ENCODE data around the gene MCC.

MCC gene

DNA sequence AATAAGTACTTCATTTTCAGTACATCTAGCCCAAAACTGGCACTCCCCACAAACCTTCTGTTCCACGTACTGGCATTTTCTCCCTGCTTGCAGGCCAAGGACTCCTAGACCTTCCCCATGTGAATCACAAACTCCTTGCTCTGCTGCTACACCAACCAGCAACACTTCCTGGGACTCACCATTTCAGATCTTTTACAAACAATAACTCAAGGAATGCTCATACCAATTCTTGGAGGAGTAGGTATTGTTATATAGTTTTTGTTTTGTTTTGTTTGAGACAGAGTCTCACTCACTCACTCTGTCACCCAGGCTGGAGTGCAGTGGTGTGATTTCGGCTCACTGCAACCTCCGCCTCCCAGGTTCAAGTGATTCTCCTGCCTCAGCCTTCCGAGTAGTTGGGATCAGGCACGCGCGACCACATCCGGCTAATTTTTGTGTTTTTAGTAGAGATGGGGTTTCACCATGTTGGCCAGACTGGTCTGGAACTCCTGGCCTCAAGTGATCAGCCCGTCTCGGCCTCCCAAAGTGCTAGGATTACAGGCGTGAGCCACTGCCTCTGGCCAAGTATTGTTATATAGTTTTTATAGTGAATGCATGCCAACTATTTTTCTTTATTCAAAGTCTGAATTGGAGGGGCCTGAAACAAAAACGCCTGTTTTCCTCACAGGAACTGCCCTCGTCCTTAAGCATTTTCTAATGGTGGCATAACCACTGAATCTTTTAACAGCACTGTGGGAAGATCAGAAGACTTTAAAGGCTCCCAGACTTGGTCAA, 264.2 kb downstream of the MCC start:
- no peak for DNase-seq (ENCODE audit: low read depth in 3 of 3)

- DNase-seq (ENCODE audit: low read depth in 3 of 3): no peak
These were observed 264.9 kb downstream of the MCC start for GRCh38 chr5:113223315-113223714.

DNA sequence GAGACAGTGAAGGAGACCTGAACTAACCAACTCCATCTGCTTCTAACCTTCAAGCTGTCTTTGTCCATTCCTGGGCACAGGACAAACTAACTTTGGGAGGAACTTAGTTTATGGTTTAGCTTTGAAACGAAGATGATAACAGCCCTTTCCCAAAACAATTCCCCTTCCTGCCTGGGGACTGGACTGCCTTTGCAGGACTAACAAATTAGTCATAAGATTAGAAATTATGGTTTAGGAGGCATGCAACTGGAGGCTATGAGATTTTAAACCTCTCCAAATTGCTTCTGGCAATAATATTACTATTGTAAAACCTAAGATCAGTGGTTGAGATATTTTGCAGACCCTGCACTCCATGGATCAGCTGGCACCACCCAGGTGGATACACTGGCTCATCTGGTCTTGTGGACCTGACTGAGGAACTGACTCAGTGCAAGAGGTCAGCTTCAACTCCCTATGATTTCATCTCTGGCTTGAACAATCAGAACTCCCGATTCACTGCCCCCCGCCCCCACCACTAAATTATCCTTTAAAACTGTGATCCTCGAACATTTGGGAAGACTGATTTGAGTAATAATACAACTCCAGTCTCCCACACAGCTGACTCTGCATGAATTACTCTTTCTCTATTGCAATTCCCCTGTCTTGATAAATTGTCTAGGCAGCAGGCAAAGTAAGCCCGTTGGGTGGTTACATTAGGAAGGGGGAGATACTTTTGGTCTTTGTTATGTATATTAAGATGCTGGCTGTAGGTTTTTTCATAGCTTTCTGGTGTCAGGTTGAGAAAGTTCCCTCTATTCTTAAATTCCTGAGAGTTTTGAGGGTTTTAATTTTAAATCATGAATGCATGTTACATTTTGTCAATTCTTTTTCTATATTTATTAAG, 266.7 kb downstream of the MCC start:
- DNase-seq (ENCODE audit: low read depth in 3 of 3): no peak

- no peak for DNase-seq (ENCODE audit: low read depth in 3 of 3)
These were observed 268.6 kb downstream of the MCC start for GRCh38 chr5:113219695-113220094.

- DNase-seq (ENCODE audit: low read depth in 3 of 3): no peak
These were observed 269.2 kb downstream of the MCC start for GRCh38 chr5:113218906-113219517.

DNA sequence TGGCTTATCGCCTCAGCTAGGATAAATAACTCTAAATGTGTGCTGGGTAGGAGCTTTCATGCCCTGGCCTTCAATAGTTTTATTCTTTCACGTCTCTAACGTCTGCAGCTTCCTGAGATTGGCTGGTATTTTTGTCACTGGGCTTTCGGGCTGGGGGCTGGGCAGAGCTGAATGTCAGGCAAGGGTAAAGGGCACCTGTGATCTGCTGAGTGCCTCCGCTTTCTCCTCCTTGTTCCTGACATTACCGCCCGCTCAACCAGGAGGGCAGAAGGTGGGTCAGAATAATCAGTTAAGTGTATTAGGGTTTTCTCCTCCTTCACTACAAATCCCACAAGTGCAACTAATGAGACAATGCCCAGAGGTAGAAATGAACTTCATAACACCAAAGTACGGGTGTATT, 270.1 kb downstream of the MCC start:
- DNase-seq (ENCODE audit: low read depth in 3 of 3): no peak

GRCh38 chr5:113217619-113218184, 270.6 kb downstream of the MCC start:
- DNase-seq (ENCODE audit: low read depth in 3 of 3): no peak

GRCh38 chr5:113216545-113216944, 271.7 kb downstream of the MCC start:
- no peak for DNase-seq (ENCODE audit: low read depth in 3 of 3)

DNA sequence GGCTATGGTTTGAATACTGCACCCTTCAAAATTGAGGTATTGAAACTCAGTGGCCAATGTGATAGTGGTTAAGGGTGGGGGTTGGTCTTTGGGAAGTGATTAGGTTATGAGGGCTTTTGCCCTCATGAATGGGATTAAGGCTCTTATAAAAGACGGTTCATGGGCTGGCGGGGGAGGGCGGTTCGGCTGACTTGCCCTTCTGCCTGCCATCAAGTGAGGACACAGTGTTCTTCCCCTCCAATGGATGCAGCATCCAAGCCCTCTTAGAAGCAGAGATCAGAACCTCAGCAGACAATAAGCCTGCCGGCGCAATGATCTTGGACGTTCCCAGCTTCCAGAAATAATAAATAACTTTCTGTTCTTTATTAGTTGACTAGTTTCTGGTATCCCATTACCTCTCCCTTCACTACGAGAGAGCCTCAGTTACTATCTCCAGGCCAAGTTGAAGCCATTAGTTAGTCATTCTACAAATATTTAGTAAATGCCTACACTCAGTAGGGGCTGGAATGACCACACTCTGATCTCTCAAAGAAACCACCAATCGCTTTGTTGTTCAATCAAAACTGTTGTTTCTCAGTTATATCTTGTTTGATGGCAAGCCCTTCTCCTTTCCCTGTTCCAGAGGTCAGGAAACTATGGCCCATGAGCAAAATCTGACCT, 272.7 kb downstream of the MCC start:
- DNase-seq (ENCODE audit: low read depth in 3 of 3): no peak

DNA sequence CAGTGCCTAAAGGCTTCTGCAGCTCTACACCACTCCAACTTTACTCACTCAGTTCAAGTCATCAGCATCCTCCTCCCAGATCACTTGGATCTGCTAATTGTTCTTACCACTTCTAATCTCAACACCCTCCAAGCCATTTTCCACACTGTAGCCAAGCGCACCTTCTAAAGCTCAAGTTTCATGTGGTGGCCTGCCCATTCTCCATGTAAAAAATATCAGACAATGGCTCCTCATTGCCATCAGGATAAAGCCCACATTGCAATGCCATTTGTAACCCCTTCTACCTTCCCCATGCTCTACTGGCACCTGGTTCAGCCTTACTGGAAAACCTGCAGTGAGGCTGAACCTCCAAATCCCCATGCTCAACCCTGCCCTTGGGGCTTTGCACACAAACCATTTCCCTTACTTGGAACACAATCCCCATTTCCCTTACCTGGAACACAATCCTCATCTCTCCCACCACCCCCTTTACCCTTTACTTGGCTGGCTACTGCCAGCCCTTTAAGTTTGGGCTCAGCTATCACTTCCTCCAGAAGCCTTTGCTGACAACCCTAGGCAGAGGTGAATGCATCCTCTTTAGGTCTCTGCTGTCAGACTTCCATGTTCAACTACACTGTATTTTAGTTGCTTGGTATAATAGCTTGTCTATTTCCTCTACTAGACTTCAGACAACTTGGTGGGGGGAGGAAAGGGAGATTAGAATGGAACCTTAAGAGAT, 273.5 kb downstream of the MCC start:
- no peak for DNase-seq (ENCODE audit: low read depth in 3 of 3)

- DNase-seq (ENCODE audit: low read depth in 3 of 3): no peak
These were observed 274.5 kb downstream of the MCC start for GRCh38 chr5:113213551-113214425.

DNA sequence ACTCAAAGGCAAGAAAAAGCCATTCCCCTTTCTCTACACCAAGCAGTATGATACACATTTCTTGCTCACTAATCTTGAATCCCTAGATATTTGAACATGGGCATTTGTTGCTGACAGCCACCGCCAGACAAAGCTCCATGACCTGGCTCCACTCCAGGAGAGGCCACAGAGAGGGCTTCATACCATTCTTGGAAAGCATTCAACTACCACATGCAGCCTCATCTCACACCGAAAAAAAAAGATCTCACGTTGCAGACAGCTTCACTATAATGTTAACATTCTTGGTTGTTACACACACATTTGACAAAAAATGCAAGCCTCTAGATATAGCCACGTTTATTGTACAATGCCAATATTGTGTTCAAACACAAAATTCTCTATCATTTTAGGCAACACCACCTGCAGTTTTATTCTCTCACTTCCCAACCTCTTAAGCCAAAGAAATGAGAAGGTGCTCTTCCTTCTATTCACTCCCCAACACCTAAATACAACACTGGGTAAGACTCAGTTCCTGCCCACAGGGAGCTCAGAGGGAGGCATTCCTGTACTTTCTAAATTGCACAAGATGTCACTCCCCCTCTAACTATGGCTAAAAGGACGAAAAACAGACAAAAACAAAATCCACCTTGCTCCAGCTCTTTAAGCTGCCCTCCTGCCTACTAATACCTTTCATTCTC, 275.9 kb downstream of the MCC start:
- no peak for DNase-seq (ENCODE audit: low read depth in 3 of 3)

GRCh38 chr5:113209498-113209897, 278.8 kb downstream of the MCC start:
- no peak for DNase-seq (ENCODE audit: low read depth in 3 of 3)

- no peak for DNase-seq (ENCODE audit: low read depth in 3 of 3)
These were observed 282.4 kb downstream of the MCC start for GRCh38 chr5:113205807-113206206.

DNA sequence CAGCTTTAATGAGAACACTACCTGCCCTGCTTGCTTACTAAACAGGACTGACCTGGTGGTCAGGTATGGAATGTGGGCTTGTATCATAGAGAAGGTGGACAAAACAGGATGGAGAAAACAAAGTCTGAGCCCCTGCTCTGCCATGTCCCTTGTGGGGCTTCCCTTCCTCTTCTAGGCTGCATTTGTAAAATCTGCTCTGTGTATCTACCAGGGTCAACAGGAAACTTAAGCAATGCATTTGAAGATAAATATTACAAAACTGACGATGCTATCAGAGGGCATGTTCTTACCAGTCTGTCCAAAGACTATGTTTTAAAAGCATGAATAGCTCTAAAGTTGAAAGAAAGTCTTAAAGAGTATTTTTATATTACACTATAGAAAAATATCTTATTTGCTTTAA, 282.9 kb downstream of the MCC start:
- no peak for DNase-seq (ENCODE audit: low read depth in 3 of 3)

DNA sequence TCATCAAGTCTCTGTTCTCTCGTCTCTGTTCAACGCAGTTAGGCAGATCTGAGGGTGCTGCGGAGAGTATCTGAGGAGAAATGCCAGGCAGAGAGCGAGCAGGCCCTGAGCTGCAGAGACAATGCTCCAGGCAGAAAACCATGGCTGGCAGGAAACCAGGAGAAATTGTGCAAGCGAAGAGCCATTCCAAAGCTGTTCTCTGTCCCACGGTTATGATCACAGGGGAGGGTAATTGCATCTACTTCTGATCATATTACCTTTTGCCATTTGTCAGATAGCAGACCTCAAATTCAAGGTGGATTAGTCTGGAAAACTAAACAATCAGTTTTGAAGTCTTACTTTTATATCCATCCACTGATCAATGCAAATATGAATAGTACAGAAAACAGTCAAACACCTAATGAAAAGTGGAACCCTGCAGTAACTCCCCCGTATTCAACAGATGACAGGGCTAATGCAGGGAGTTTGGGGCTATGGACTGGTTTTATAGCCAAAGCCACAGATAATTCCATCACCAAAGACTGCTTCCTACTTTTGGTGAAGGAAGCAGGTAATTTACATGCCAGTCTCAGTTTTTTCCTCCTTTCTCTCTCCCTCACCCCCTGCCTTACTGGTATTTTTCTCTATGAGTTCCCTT, 283.6 kb downstream of the MCC start:
- no peak for DNase-seq (ENCODE audit: low read depth in 3 of 3)

DNA sequence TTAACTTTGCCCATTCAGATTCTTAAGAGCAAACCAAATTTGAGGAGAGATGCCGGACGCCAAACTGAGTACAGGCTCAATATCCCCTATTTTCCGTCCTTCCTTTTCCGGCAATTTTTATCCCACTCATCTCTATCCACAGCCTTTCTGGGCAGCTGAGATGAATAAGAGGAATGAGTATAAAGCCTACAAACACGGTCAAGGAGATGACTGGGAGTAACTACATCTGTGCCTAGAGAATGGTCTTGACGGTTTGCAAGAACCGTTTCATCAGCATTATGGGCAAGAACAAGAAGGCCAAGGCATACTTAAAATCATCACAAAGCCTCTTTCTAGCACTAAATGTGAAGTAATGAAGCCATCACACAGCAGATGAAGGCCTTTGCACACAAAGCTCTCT, 284.3 kb downstream of the MCC start:
- DNase-seq (ENCODE audit: low read depth in 3 of 3): no peak

DNA sequence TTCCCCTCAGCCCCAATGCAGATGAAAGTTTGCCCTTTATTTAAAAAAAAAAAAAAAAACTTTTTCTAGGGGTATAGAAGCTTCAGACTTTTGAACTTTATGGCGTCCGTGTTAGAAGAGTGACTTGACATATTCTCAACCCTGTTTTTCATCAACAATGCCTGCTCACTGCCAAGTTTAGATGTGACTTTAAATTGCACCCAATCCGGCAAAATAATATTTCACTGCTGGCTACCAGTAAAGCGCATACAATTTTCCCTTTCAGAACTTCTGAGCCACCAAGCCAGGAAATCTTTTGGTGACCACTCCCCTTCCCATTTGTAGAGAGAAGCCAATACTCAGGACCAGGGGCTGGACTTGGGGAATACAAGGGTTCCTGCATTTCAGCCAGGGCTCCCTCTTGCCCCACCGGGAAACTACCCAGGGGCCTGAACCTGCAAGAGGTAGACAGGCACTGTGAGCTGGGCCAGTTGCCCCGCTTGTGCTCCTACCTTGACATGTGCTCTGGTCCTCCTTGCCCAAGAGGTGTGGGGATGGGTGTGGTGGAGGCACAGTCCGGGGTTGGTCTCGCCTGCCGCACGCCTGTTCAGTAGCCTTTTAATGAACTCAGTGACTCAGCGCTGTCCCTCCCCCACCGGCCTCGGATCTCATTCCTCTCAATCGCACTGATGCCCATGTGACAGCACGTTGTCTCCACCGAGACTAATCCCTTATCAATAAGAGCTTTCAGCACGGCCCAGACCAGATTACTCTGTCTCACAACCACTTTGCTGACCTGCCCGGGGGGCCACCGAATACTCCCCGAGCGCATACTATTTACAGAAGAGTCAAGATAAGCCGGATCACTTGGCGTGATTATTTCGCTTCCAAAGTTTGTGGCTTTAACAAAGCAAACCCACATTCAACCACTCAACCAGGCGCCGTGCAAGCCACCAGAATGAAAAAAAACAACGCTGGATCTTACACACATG, 285.2 kb downstream of the MCC start:
- no peak for DNase-seq (ENCODE audit: low read depth in 3 of 3)
